Activated T-cell treated with anti-CD3 and anti-CD28 coated beads for 24 hours (primary cell): Measurements from ENCODE around the gene ADAMTSL3.
"Not testable (repeated sequence)": the region's sequence is repeated elsewhere in the genome, so short reads cannot be mapped to it uniquely, and the experiment has no call there.

Source experiments
- DNase-seq: peaks from one replicate; pipeline ENCODE4 v3.0.0-alpha.2; 2020; ENCODE audit warnings: low read depth

ADAMTSL3 gene

DNA sequence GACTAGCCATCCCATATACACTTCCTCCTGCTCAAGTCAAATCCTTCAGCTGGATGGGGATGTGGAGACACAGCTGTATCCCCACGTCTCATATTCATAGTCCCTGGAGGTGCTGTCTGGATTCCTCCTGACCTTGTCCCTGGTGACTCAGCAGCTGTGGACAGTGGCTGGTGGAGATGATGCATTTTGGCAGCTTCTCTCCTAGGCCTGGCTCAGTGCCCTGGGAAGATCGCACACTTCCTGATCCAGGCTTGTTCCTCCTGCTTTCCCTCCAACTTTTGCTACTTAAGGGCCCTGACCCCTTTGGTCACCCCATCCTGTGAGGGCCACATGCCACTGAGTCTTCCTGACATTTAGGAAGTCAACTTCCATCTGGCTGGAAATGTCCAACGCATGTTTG is 44.4 kb downstream of the ADAMTSL3 start:
- DNase-seq: no peak

GRCh38 chr15:83699028-83699427 is 45.1 kb downstream of the ADAMTSL3 start:
- no peak for DNase-seq

DNA sequence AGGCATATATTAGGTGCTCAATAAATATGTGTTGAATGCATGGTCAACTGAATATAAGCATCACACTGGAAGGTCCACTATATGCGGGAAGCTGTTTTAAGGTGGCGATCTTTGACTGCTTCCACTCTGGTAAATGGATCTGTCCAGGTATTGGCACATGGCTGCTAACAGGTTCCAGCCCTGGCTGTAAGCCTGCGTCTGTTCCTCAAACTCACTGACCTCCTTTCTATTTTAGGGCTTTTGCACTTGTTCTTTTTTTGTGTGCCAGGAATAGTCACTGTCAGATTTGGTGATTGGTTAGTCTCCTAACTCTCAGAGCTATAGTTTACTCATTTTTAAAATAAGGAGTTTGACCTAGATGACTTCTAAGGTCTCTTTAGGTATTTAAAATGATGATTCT is 46.2 kb downstream of the ADAMTSL3 start:
- no peak for DNase-seq

- not testable (repeated sequence) for DNase-seq
Measured at GRCh38 chr15:83702314-83702713, 48.4 kb downstream of the ADAMTSL3 start.

DNA sequence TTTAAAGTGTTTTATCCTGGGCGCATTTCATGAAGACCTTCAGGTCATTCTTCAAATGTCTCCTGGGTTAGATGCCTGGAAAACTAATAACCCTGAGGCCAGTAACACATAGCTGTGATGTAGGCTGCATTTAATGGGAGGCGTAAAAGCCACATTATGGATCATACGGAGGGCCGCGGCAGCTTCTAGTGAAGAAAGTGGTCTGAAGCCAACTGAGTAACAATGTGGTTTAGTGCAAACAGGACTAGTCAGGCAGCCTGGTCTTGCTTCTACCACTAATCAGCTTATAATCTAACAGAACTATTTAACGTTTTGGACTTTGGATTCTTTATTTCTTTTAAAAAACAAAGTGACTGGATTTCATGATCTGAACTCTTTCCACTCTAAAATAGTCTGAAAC is 54.4 kb downstream of the ADAMTSL3 start:
- DNase-seq: no peak

- DNase-seq: no peak
Measured at GRCh38 chr15:83709241-83709640, 55.3 kb downstream of the ADAMTSL3 start.

DNA sequence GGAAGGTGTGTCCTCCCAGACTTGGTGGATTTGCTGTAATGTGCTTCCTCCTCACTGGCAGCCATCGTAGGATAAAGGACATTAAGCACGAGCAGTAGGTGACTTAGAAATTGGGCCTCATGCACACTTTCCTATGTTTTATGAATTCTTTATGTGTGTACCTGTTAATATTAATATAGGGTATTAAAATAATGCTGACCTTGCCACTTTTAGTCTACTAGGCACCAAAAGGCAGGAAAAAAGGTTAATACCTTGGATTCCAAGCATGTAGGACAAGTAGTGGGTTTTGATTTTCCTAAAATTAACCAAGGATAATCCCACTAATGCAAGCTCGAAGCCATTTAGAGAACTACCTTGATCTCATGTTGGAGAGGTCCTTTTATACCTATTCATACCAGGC is 55.9 kb downstream of the ADAMTSL3 start:
- no peak for DNase-seq

DNA sequence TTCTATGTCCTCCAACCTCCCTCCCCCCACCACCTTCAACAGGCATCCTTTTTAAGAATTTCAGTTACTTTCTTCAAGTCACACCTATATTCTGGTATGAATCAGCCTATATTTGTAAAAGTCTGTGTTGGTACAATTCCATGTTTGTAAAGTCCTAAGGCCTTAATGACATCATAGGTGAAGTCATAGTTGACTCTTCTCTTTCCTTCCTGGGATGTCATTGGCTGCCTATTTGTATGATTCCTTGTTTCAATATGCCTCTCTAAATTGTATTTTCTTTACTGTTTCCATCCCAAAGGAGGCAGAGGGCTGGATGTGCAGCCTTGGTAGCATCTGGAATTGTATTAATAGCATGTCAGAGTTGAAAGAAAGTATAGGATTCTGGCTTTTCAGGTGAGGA is 56.5 kb downstream of the ADAMTSL3 start:
- no peak for DNase-seq

- DNase-seq: no peak
Measured at GRCh38 chr15:83711236-83711635, 57.3 kb downstream of the ADAMTSL3 start.

DNA sequence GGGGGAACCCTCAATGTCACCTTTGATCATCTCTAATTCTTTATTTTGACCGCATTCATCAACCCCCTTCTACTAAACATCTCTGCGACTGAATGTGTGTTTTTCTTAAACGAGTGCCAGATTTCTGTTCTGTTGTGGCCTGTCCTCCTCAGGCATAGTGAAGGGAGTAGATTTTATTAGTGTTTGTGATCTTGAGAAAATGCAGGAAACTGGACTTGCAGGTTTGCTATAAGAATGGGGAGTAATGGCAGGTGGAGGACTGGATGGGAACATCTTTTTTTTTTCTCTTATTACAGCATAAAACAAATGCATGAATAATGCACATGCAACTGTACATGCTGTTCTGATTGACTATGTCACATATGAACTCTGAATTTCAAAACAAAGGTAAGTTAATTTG is 59.3 kb downstream of the ADAMTSL3 start:
- no peak for DNase-seq

GRCh38 chr15:83714939-83715628 is 61.2 kb downstream of the ADAMTSL3 start:
- no peak for DNase-seq

DNA sequence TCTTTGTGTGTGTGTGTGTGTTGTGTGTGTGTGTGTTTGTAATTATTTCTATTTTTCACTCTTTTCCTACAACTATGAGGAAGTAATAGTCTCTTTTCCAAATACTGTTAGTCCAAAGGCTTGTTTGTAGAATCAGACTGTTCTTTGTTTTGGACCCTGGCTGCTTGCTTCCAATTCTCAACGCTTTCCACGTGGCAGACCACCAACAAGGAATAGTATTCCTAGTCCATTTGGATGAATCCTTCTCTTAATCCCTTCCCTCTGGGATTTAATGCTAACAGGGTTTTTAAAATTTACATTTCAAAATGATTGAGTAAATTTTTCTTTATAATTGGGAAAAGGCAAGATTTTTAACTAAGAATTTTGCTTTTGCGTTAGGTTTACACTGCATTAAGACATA is 62.7 kb downstream of the ADAMTSL3 start:
- DNase-seq: no peak

GRCh38 chr15:83717010-83717409 is 63.1 kb downstream of the ADAMTSL3 start:
- no peak for DNase-seq

- DNase-seq: no peak
Measured at GRCh38 chr15:83720468-83720867, 66.5 kb downstream of the ADAMTSL3 start.

GRCh38 chr15:83721031-83721430 is 67.1 kb downstream of the ADAMTSL3 start:
- no peak for DNase-seq

DNA sequence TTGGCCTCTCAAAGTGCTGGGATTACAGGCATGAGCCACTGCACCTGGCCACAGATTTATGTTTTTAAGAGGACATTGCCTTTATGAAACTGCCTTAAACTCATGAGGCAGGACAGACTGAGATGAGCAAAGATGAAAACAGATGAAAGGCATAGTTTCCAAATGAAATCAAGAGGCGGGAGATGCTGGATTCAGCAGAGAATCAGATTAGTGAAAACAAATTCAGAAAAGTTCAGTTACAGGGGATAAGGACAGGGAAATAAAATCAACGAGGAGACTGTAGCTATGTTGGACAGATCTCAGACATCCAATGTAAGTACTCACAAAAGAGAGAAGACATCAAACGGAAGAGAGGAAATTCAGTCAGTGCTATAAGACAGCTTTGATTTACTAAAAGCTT is 68.1 kb downstream of the ADAMTSL3 start:
- DNase-seq: no peak

DNA sequence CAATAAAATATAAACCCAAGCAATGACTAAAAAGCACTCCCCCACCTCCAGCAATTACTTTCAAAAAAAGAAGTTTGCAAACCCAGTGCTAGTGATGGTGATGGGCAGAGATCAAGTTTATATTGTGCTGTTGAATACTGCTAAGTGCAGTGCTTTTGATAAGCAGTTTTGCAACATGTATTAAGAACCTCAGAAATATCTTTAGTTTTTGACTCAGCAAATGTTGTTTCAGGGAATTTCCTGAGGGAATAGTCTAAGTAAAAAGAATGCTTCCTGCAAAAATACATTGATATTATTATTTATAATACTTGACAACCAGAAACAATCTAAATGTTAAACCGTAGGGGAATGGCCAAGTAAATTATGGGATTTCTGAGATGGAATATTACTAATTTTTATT is 69.3 kb downstream of the ADAMTSL3 start:
- no peak for DNase-seq

DNA sequence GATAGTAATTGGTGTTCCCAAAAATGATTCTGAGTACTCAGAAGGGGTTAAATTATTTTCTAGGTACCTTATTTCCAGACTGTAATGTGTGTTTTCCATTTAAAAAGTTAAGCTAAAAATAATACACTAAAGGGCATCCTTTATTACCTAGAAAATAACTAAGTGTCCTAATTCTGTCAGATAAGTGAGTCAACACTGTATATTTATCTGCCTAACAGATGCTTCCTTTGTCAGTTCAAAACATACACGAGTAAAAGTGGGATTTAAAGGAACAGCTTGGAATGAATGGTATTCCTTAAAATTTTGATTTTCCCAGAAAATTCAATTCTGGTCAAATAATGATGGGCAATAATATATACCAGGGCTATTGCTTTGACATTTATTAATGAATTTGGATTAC is 78.3 kb downstream of the ADAMTSL3 start:
- DNase-seq: no peak

- DNase-seq: no peak
Measured at GRCh38 chr15:83732770-83733169, 78.8 kb downstream of the ADAMTSL3 start.

DNA sequence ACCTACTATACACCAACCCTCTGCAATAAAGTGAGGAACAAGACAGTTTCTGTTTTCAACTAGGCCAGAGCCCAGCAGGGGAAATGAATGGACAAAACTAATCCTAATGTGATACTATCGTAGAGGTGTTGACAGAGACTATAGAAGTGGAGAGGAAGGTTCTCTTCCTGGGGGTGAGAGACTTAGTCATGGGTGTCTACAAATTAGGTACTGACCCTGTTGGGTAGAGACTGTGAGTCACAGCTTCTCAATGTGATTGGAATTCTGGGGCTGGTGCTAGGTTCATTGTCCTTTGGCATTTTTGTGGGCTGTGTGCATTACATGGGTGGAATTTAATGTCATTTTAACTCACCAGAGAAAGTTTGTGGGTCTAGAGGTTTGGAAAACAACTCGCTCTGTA is 79.3 kb downstream of the ADAMTSL3 start:
- DNase-seq: no peak

GRCh38 chr15:83733691-83734090 is 79.8 kb downstream of the ADAMTSL3 start:
- DNase-seq: no peak

DNA sequence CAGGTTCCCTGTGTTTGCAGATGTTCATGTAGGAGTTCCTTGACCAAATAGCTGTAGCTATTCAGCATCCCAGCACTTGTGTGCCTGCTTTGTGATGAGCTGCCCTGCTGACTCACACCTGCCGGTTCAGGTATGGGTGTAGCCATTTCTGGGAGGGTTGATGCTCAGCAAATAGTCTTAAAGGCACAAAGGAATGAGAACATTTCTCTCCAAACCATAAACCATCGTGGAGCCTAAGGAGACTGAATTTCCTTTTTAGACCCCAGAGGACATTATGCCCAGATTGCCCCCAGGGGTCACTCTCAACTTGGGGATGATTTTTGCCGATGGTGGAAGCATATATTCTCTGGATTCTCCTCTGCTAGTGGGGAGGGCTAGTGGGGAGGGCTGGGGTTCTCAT is 80.6 kb downstream of the ADAMTSL3 start:
- no peak for DNase-seq

DNA sequence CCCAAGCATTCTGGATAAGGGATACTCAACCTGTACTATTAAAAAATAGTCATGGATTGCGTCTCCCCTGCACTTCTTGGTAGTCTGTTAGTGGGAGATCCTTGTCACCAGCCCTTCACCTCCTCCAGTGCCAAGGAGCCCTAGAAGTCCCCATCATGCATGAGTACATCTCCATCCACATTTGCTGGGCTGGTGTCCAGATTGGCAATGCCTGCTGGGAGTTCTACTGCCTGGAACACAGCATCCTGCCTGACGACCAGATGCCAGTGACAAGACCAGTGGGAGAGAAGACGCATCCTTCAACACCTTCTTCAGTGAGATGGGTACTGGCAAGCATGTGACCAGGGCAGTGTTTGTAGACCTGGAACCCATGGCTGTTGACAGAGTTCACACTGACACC is 85.7 kb downstream of the ADAMTSL3 start:
- no peak for DNase-seq

GRCh38 chr15:83745771-83746170 is 91.8 kb downstream of the ADAMTSL3 start:
- no peak for DNase-seq

GRCh38 chr15:83746231-83746630 is 92.3 kb downstream of the ADAMTSL3 start:
- DNase-seq: no peak
